Transverse colon (tissue), 4 donors: ENCODE data around the gene MBP. TPM values are rescaled to one million over a fixed set of nuclear protein-coding genes. Genes with fewer than 3 reads are reported as not detected.

Experiments
- DNase-seq: peaks from one replicate; pipeline ENCODE4 v3.0.0-alpha.2; 2019
- H3K27ac ChIP-seq, 4 donors: fragments of 200-600 bp; sonication (generic); 2 replicates each; pipeline ENCODE4 v1.5.1; 2016 to 2018; ENCODE audit warnings: inconsistent platforms in 4 of 4
- H3K27me3 ChIP-seq: fragments of 200-600 bp; sonication (generic); 2 replicates; pipeline ENCODE4 v1.5.1; 2017; ENCODE audit warnings: inconsistent platforms
- H3K36me3 ChIP-seq, 4 donors: fragments of 200-600 bp; sonication (generic); 2 replicates each; pipeline ENCODE4 v1.5.1; 2017 to 2019; ENCODE audit warnings: inconsistent platforms in 4 of 4
- H3K4me1 ChIP-seq, 4 donors: fragments of 200-600 bp; sonication (generic); 2 replicates each; pipeline ENCODE4 v1.5.1; 2017 to 2020; ENCODE audit warnings: inconsistent platforms in 4 of 4
- H3K4me3 ChIP-seq, 4 donors: fragments of 200-600 bp; sonication (generic); 1 replicate in 1 of 4; 2 replicates in 3 of 4; pipeline versions ENCODE4 v1.5.1 to v1.6.1; 2017 to 2019; ENCODE audit warnings: inconsistent platforms in 4 of 4
- H3K9me3 ChIP-seq, 2 donors: fragments of 200-600 bp; sonication (generic); 2 replicates each; pipeline ENCODE4 v1.5.1; 2017 to 2019; ENCODE audit warnings: inconsistent platforms in 2 of 2
- EP300 ChIP-seq: sonication (generic); formaldehyde crosslinking; IDR thresholded peaks from one replicate; pipeline ENCODE4 v1.6.1; 2017; ENCODE audit warnings: antibody characterized with exemption, low read depth
- POLR2A ChIP-seq: fragments of 450-650 bp; IDR thresholded peaks from one replicate; pipeline ENCODE4 v1.6.1; 2016; ENCODE audit warnings: antibody characterized with exemption, mild to moderate bottlenecking, moderate library complexity
- POLR2AphosphoS5 ChIP-seq, 3 donors: sonication (generic); formaldehyde crosslinking; IDR thresholded peaks; one replicate each; pipeline ENCODE4 v1.6.1; 2016; ENCODE audit warnings: antibody characterized with exemption in 3 of 3
- WGBS, 2 donors: methylation state at CpG; one replicate each; pipeline ENCODE4 v1.1.5; 2018; ENCODE audit warnings: low coverage in 1 of 2; 5-methylcytosine and 5-hydroxymethylcytosine counted together
- in situ Hi-C, 4 donors: fragments of 200-750 bp; cut with MboI; loops; one replicate each; pipeline versions ENCODE4 v1.15.0 to v1.15.1; 2017; ENCODE audit warnings: low sequenced_read_pairs in 3 of 4, low pct_ligation_motif_present in 1 of 4, low pct_unique_long_range_greater_than_20kb in 1 of 4
- intact Hi-C: fragments of 100-400 bp; cut with DNase I; formaldehyde crosslinking; loops from one replicate; pipeline ENCODE4 v1.15.1; 2023; ENCODE audit warnings: low total_unique reads
- total RNA-seq, 4 donors: library from RNA; depleted of rRNA; stranded (reverse); fragments of >200 nt; gene quantifications; one replicate each; pipeline ENCODE4 v1.1.0, GENCODE V29; 2016
- TF ChIP-seq, protein P1 (sequence below), 5 experiments: fragments of 200-600 bp in 3 of 5; fragments of 450-650 bp in 2 of 5; sonication (generic) in 3 of 5; IDR thresholded peaks; 1 replicate in 2 of 5; 2 replicates in 3 of 5; pipeline ENCODE4 v1.5.1; 2016 to 2017; ENCODE audit warnings: antibody characterized with exemption in 5 of 5, inconsistent platforms in 3 of 5, mild to moderate bottlenecking in 2 of 5, moderate library complexity in 1 of 5

MBP gene
- total RNA-seq, 4 donors from 2014 or later: 12.7 to 53.4 (median 41.0) TPM

DNA sequence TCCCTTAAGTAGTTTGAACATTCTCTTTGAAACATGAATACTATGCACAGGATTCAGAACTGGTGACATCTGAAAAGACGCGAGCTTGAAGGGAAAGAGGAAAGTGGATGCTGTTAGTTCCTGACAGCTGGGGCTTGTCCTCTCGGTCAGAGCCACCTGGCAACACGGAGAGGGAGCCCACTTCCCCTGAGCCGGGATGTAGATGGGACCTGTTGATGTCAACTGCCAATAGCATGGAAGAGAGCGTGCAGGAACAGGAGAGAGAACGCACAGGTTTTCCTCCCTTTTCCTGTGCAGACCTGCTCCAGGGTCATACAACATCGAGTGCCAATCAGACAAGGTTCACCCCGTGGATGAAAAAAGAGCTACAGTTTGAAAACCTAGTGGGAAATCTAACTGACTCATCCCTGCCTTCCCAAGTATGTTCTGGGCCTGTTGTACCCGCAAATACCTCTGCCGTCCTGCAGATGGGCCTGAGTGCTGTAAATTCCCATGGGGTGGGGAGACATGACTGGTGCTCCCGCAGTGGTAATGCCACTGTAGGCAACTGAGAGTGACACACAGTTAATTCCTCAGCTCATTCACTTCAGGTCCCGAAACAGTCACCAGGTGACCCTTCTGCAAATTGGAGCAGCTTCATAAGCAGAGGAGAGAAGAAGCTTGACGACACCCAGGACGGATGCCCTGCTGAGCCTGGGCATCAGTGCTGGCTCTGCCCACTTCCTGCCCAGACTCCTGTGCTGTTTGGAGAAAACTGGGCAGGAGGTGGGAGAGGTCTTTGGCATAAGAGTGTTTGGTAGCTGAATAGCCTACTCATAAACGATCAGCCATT, 13.9 kb upstream of the MBP start:
- no peak for TF ChIP-seq EP300
- TF ChIP-seq POLR2A: no peak
- TF ChIP-seq POLR2AphosphoS5 (IDR thresholded peaks at IDR 0.05): no peak
- TF ChIP-seq, protein P1, sequence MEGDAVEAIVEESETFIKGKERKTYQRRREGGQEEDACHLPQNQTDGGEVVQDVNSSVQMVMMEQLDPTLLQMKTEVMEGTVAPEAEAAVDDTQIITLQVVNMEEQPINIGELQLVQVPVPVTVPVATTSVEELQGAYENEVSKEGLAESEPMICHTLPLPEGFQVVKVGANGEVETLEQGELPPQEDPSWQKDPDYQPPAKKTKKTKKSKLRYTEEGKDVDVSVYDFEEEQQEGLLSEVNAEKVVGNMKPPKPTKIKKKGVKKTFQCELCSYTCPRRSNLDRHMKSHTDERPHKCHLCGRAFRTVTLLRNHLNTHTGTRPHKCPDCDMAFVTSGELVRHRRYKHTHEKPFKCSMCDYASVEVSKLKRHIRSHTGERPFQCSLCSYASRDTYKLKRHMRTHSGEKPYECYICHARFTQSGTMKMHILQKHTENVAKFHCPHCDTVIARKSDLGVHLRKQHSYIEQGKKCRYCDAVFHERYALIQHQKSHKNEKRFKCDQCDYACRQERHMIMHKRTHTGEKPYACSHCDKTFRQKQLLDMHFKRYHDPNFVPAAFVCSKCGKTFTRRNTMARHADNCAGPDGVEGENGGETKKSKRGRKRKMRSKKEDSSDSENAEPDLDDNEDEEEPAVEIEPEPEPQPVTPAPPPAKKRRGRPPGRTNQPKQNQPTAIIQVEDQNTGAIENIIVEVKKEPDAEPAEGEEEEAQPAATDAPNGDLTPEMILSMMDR (IDR thresholded peaks at IDR 0.05): no peak
- Histone ChIP-seq H3K36me3 (no peaks in the 10 kb centered on the region), H3K4me1 (no peaks in the 10 kb centered on the region), H3K27me3 (no peaks in the 10 kb centered on the region), H3K27ac (no peak overlapping the region), H3K4me3 (no peak overlapping the region), H3K9me3 (peaks cover 6 to 8% of the 10 kb centered on the region in 2 donors)
- no peak for DNase-seq
- intact Hi-C loops: no loop called here
- 64 to 74% methylated on average over 7 to 16 of the region's 16 CpGs for WGBS, 2 donors
- in situ Hi-C loops: no loop called here

DNA sequence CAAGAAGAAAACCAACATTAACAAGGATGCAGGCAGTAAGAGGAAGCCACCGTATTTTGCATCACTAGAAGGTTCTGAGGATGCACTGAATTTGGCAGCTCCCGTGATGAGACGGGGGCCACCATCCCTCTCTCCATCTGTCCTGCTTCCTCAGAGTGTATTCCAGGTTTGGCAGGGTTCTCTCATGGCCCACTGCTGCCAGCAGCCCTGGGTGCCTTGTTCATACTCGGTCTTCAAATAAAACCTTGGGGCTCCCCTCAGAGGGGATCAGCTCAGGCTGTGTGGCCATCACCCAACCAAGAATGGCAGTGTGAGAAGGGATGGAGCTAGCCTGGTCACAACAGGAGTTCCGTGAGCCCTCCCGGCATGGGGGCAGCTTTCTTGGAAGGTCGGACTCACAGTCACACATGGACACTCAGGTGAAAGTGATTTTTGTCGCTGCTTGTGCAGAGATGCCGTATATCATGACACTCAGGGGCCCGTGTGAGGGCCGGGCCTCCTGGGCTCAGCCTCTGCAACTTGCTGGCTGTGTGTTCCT, 12.8 kb upstream of the MBP start:
- Histone ChIP-seq H3K27ac (no peak overlapping the region), H3K4me3 (no peak overlapping the region), H3K27me3 (no peaks in the 10 kb centered on the region), H3K4me1 (no peaks in the 10 kb centered on the region), H3K36me3 (no peaks in the 10 kb centered on the region), H3K9me3 (peaks cover 6 to 8% of the 10 kb centered on the region in 2 donors)
- in situ Hi-C loops: no loop called here
- intact Hi-C loops: no loop called here
- no peak for DNase-seq
- TF ChIP-seq EP300 (no peak), POLR2A (no peak)
- WGBS, 2 donors: 88 to 94% methylated on average over 5 to 11 of the region's 11 CpGs

DNA sequence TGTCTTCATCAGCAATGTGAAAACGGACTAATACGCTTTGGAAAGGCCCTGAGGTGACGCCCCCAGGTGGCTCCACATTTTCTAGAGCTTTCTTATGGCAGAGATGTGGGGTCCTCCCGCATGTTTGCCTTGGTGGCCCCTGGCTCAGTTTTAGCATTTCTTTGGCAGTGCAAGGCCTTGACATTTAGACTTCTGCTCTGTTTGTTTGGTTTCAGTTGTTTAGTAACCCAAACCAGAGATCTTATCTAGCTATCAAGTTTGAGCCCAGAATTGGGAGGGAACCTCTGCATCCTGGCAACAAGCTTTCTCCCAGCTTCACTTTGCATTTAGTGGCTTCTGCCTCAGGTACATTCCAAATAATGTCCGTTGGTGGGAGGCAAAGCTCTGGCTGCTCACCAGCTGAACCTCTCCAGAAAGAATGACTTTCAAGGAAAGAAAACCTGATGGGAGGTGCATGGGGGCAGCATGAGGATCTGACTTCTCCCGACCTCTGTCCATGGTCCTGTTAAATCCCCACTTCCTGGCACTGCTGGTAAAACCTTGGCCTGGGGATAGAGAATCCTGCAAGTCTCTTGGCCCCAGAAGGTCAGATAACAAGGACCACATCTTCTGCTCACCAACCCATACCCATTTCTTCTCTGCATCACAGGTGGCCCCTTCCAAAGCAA, 12.0 kb upstream of the MBP start:
- no peak for TF ChIP-seq EP300
- no peak for TF ChIP-seq POLR2A
- no peak for TF ChIP-seq POLR2AphosphoS5 (IDR thresholded peaks at IDR 0.05)
- TF ChIP-seq, protein P1 (IDR thresholded peaks at IDR 0.05): no peak
- no peak overlapping the region for H3K27ac ChIP-seq
- 90% methylated on average over 6 of the region's 6 CpGs; no CpG with 5 or more reads in 1 of the 2 donors for WGBS, 2 donors
- no peaks in the 10 kb centered on the region for H3K4me1 ChIP-seq
- H3K9me3 ChIP-seq: peaks cover 6 to 8% of the 10 kb centered on the region in 2 donors
- in situ Hi-C loops (no loop called here), intact Hi-C loops (no loop called here)
- no peak overlapping the region for H3K4me3 ChIP-seq
- no peak for DNase-seq
- H3K36me3 ChIP-seq: no peaks in the 10 kb centered on the region
- no peaks in the 10 kb centered on the region for H3K27me3 ChIP-seq

DNA sequence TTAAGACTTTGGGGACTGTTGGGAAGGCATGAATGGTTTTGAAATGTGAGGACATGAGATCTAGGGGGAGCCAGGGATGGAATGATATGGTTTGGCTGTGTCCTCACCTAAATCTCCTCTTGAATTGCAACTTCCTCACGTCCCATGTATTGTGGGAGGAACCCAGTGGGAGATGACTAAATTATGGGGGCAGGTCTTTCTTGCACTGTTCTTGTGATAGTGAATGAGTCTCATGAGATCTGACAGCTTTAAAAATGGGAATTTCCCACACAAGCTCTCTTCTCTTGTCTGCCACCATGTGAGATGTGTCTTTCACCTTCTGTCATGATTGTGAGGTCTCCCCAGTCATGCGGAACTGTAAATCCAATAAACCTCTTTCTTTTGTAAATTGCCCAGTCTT, 11.5 kb upstream of the MBP start:
- DNase-seq: no peak
- Histone ChIP-seq H3K27me3 (no peaks in the 10 kb centered on the region), H3K4me3 (no peak overlapping the region), H3K4me1 (no peaks in the 10 kb centered on the region), H3K9me3 (peaks cover 6 to 8% of the 10 kb centered on the region in 2 donors), H3K36me3 (no peaks in the 10 kb centered on the region), H3K27ac (no peak overlapping the region)
- in situ Hi-C loops (no loop called here), intact Hi-C loops (no loop called here)
- TF ChIP-seq EP300 (no peak), POLR2AphosphoS5 (IDR thresholded peaks at IDR 0.05) (no peak), POLR2A (no peak)
- TF ChIP-seq, protein P1 (IDR thresholded peaks at IDR 0.05): no peak
- 74% methylated on average over 2 of the region's 2 CpGs; no CpG with 5 or more reads in 1 of the 2 donors for WGBS, 2 donors
